Mesenchymal stem cell (in vitro differentiated cells and primary cell): ENCODE results near the gene AFAP1.

ENCODE experiments used
- DNase-seq: peaks from one replicate; pipeline ENCODE4 v3.0.0-alpha.2; 2013
- H2AFZ ChIP-seq: one replicate; pipeline ENCODE4 v1.6.1; 2013; ENCODE audit warnings: low read depth, mild to moderate bottlenecking, control low read depth, inconsistent platforms, low read length, moderate library complexity
- H2AK5ac ChIP-seq: 2 replicates; pipeline ENCODE4 v1.6.1; 2013; ENCODE audit warnings: low read length, moderate library complexity, mild to moderate bottlenecking, inconsistent platforms; ENCODE audit not compliant: severe bottlenecking
- H2BK120ac ChIP-seq: one replicate; pipeline ENCODE4 v1.6.1; 2013; ENCODE audit warnings: low read depth, mild to moderate bottlenecking, inconsistent platforms, low read length, moderate library complexity
- H2BK12ac ChIP-seq, 2 experiments: one replicate each; pipeline ENCODE4 v1.6.1; 2013; ENCODE audit warnings: inconsistent platforms in 2 of 2, low read length in 2 of 2, mild to moderate bottlenecking in 2 of 2, moderate library complexity in 2 of 2, control low read depth in 1 of 2
- H2BK15ac ChIP-seq: one replicate; pipeline ENCODE4 v1.6.1; 2013; ENCODE audit warnings: mild to moderate bottlenecking, low read depth, inconsistent platforms; ENCODE audit not compliant: poor library complexity, severe bottlenecking
- H2BK5ac ChIP-seq: 2 replicates; pipeline ENCODE4 v1.6.1; 2013; ENCODE audit warnings: low read depth, mild to moderate bottlenecking, low read length, control low read depth, inconsistent platforms; ENCODE audit not compliant: poor library complexity, severe bottlenecking
- H3K14ac ChIP-seq, 2 experiments: one replicate each; pipeline ENCODE4 v1.6.1; 2013; ENCODE audit warnings: inconsistent platforms in 2 of 2, low read length in 2 of 2, control low read depth in 1 of 2, mild to moderate bottlenecking in 1 of 2, moderate library complexity in 1 of 2
- H3K18ac ChIP-seq, 2 experiments: one replicate each; pipeline ENCODE4 v1.6.1; 2013; ENCODE audit warnings: inconsistent platforms in 2 of 2, low read length in 2 of 2, control low read depth in 1 of 2, low read depth in 1 of 2, mild to moderate bottlenecking in 1 of 2
- H3K23ac ChIP-seq, 2 experiments: one replicate each; pipeline ENCODE4 v1.6.1; 2013; ENCODE audit warnings: inconsistent platforms in 2 of 2, low read length in 2 of 2, mild to moderate bottlenecking in 2 of 2, moderate library complexity in 2 of 2, control low read depth in 1 of 2
- H3K27ac ChIP-seq: 2 replicates; pipeline ENCODE4 v1.5.1; 2013; ENCODE audit warnings: mild to moderate bottlenecking, moderate library complexity, low read length, control low read depth, inconsistent platforms; ENCODE audit not compliant: poor library complexity, severe bottlenecking
- H3K27me3 ChIP-seq, 2 experiments: 2 replicates each; pipeline versions ENCODE4 v1.6.1 to v1.7.0; 2013; ENCODE audit warnings: low read length in 2 of 2, mild to moderate bottlenecking in 2 of 2, moderate library complexity in 2 of 2, control low read depth in 1 of 2, inconsistent platforms in 1 of 2; ENCODE audit not compliant: control insufficient read depth in 1 of 2, insufficient read depth in 1 of 2
- H3K36me3 ChIP-seq, 2 experiments: 2 replicates each; pipeline versions ENCODE4 v1.6.1 to v1.7.0; 2013; ENCODE audit warnings: low read length in 2 of 2, control low read depth in 1 of 2, inconsistent platforms in 1 of 2, low read depth in 1 of 2, mild to moderate bottlenecking in 1 of 2; ENCODE audit not compliant: insufficient read depth in 2 of 2, control insufficient read depth in 1 of 2
- H3K4ac ChIP-seq, 2 experiments: one replicate each; pipeline ENCODE4 v1.6.1; 2013; ENCODE audit warnings: inconsistent platforms in 2 of 2, low read length in 2 of 2, mild to moderate bottlenecking in 2 of 2, moderate library complexity in 2 of 2, control low read depth in 1 of 2, low read depth in 1 of 2
- H3K4me1 ChIP-seq: 2 replicates; pipeline ENCODE4 v1.6.1; 2013; ENCODE audit warnings: low read depth, low read length, control low read depth; ENCODE audit not compliant: control insufficient read depth, insufficient read depth
- H3K4me2 ChIP-seq: 2 replicates; pipeline ENCODE4 v1.6.1; 2013; ENCODE audit warnings: low read length, mild to moderate bottlenecking, inconsistent platforms; ENCODE audit not compliant: poor library complexity, severe bottlenecking
- H3K4me3 ChIP-seq, 2 experiments: 2 replicates each; pipeline versions ENCODE4 v1.5.1 to v1.7.0; 2013; ENCODE audit warnings: low read length in 2 of 2, mild to moderate bottlenecking in 2 of 2, control low read depth in 1 of 2, low read depth in 1 of 2; ENCODE audit not compliant: insufficient read depth in 1 of 2
- H3K79me1 ChIP-seq: replicated peaks from 2 replicates; pipeline ENCODE4 v1.6.1; 2013; ENCODE audit warnings: mild to moderate bottlenecking, control low read depth, low read length, inconsistent platforms; ENCODE audit not compliant: poor library complexity, severe bottlenecking
- H3K9ac ChIP-seq: 2 replicates; pipeline ENCODE4 v1.7.0; 2013; ENCODE audit warnings: mild to moderate bottlenecking, low read length, moderate library complexity
- H3K9me3 ChIP-seq: 2 replicates; pipeline ENCODE4 v1.7.0; 2013; ENCODE audit warnings: mild to moderate bottlenecking, low read length; ENCODE audit not compliant: control insufficient read depth
- H4K8ac ChIP-seq: one replicate; pipeline ENCODE4 v1.6.1; 2013; ENCODE audit warnings: inconsistent platforms, mild to moderate bottlenecking, low read length, moderate library complexity
- H4K91ac ChIP-seq: one replicate; pipeline ENCODE4 v1.6.1; 2013; ENCODE audit warnings: mild to moderate bottlenecking, low read length, inconsistent platforms
- WGBS: methylation state at CpG from one replicate; pipeline ENCODE4 v1.1.7; 2013; ENCODE audit warnings: mixed read lengths; 5-methylcytosine and 5-hydroxymethylcytosine counted together

Gene AFAP1

DNA sequence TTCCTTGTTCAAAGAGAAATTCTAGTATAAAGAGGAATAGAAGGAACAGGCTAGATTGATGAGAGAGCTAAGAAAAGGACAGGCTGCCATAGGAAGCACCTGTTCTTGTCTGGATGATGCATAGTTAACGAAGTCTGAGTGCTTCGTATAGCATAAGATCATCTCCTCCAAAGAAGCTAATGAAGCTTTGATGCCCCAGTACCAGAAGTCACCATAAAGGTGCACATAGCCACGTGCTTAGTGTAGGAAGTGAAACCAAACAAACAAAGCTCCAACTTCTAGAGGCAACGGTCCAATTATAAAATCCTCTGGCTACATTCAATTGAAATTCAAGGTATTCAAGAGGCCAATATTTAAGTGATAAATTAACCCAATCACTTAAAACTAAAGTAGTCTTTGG lies 31.0 kb downstream of the AFAP1 start:
- Histone ChIP-seq H3K9me3 (no peaks in the 10 kb centered on the region), H3K4me3 (no peak overlapping the region), H3K4me2 (no peak overlapping the region), H2BK12ac (no peak overlapping the region), H3K36me3 (no peaks in the 10 kb centered on the region), H2AK5ac (peak overlapping the region; percentile 13), H3K9ac (peak overlapping the region; percentile 90), H3K27ac (no peak overlapping the region), H4K8ac (no peak overlapping the region), H4K91ac (no peak overlapping the region), H3K4me1 (peaks cover 35% of the 10 kb centered on the region), H2AFZ (no peak overlapping the region), H2BK15ac (no peak overlapping the region), H3K18ac (no peak overlapping the region), H3K23ac (no peak overlapping the region), H3K14ac (no peak overlapping the region), H3K79me1 (peaks cover 5% of the 10 kb centered on the region), H2BK5ac (no peak overlapping the region), H2BK120ac (no peak overlapping the region), H3K27me3 (no peaks in the 10 kb centered on the region), H3K4ac (no peak overlapping the region)
- WGBS = 94% methylated on average over 3 of the region's 4 CpGs
- DNase-seq = no peak

DNA sequence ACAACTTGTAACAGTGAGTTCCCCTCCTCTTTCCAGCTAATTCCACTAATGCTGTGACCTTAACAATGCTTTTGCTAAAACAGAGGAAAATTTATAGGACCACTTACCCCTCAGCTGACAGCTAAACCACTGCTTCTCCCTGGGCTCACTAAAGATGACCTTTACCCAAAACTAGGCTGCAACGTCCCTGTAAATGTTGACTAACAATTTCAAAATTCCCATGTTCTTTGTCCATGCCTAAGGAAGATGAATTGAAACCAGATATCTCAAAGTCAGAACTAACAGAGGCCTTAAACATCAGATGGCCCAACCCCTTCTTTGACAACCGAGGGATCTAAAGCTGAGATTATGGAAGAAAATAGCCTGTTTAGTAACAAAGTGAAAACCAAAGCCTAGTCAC lies 32.5 kb downstream of the AFAP1 start:
- no peaks in the 10 kb centered on the region for H3K9me3 ChIP-seq
- H2BK12ac ChIP-seq = no peak overlapping the region
- H2BK15ac ChIP-seq = no peak overlapping the region
- no peak overlapping the region for H2AFZ ChIP-seq
- no peak overlapping the region for H3K4me2 ChIP-seq
- DNase-seq = no peak
- no peaks in the 10 kb centered on the region for H3K27me3 ChIP-seq
- no peak overlapping the region for H3K4ac ChIP-seq
- no peak overlapping the region for H3K18ac ChIP-seq
- no peak overlapping the region for H3K4me3 ChIP-seq
- WGBS = 61% methylated on average over 2 of the region's 2 CpGs
- H3K36me3 ChIP-seq = no peaks in the 10 kb centered on the region
- H2BK5ac ChIP-seq = no peak overlapping the region
- H4K91ac ChIP-seq = no peak overlapping the region
- H2AK5ac ChIP-seq = no peak overlapping the region
- H3K4me1 ChIP-seq = peaks cover 34% of the 10 kb centered on the region
- no peak overlapping the region for H3K27ac ChIP-seq
- H4K8ac ChIP-seq = no peak overlapping the region
- H3K9ac ChIP-seq = peak overlapping the region; percentile 76
- H3K79me1 ChIP-seq = peaks cover 4% of the 10 kb centered on the region
- H3K23ac ChIP-seq = no peak overlapping the region
- H2BK120ac ChIP-seq = no peak overlapping the region
- H3K14ac ChIP-seq = no peak overlapping the region

DNA sequence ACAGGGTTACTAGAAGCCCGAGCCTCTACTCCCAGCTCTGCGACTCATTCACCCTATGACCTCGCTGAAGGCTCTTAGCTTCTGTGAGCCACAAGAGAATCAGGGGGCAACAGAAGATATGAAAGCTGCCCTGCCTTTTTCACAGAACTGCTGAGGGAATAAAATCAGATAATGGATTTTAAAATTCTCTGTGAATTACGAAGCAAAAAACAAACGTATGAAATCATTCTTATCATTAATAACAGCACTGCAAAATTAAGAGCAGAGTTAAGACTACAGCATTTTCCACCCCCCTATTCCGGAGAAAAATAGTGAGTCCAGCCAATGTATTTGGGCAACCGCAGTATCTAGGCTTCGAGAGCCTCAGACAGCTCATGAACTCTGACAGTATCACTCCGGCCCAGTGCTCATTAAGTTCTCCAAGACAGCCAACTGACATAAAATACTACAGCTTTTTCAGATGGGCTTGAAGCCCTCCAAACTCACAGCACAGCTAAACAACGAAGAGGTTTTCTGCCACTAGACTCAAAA lies 33.4 kb downstream of the AFAP1 start:
- Histone ChIP-seq H3K18ac (no peak overlapping the region), H3K27ac (no peak overlapping the region), H4K8ac (no peak overlapping the region), H3K9me3 (no peaks in the 10 kb centered on the region), H2BK15ac (no peak overlapping the region), H3K27me3 (no peaks in the 10 kb centered on the region), H4K91ac (no peak overlapping the region), H2BK120ac (no peak overlapping the region), H2BK5ac (no peak overlapping the region), H3K4me1 (peaks cover 36% of the 10 kb centered on the region), H3K4me3 (peak overlapping the region in 1 of 2 experiments; percentile 71), H3K36me3 (no peaks in the 10 kb centered on the region), H2BK12ac (no peak overlapping the region), H2AK5ac (peak overlapping the region; percentile 2), H2AFZ (no peak overlapping the region), H3K4ac (peak overlapping the region in 1 of 2 experiments; percentile 40), H3K9ac (peak overlapping the region; percentile 76), H3K4me2 (no peak overlapping the region), H3K14ac (no peak overlapping the region), H3K79me1 (peaks cover 4% of the 10 kb centered on the region), H3K23ac (no peak overlapping the region)
- peak; percentile 40 for DNase-seq
- WGBS = 64% methylated on average over 9 of the region's 10 CpGs

DNA sequence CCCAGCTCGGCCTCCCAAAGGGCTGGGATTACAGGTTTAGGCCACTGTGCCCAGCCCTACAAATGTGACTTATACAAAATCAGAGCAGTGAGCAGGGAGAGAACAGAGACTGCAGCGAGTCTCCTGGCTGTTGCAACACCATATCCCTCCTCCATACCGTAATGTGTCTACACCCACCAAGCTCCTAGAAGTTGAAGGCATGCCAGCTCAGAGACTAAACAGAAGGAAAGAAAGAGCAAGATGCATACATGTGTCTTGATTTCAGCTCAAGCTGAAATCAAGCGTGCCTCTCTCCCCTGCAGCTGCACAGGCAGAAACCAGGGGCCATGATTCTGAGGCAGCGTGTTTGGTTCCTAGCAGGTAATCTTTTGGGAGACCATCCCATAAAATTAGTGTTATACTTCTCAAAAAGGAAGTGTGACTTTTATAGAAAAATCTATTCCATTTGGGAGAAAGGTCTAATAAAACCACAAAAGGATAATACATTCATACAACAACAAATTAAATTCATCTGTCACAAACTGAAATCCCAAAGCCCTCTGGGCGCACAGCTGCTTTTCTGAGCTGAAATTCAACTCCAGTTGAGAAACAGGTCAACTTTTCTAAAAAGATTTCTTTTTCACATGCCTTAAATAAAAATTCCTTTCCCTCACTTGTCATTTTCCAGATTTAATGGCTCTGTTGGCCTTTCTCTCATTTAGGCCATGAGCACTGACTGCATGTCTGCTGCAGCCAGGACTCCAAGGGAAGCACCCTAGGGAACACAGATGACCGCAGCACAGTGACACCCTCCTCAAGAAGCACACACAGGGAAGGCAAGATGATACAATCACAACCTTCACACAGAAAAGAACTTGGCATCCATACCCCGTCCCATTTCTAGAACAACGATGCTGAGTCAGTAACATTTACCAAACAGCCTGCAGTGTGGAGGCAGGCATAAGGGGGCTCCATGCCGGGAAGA lies 34.4 kb downstream of the AFAP1 start:
- H2BK5ac ChIP-seq = no peak overlapping the region
- H3K23ac ChIP-seq = peak overlapping the region in 1 of 2 experiments; percentile 36
- H3K18ac ChIP-seq = peak overlapping the region in 1 of 2 experiments; percentile 70
- H2AFZ ChIP-seq = no peak overlapping the region
- no peak overlapping the region for H2BK15ac ChIP-seq
- no peaks in the 10 kb centered on the region for H3K27me3 ChIP-seq
- peaks cover 0 to 5% of the 10 kb centered on the region in 2 experiments for H3K36me3 ChIP-seq
- H3K4me2 ChIP-seq = no peak overlapping the region
- peak overlapping the region in 1 of 2 experiments; percentile 71 for H3K4me3 ChIP-seq
- H2BK120ac ChIP-seq = no peak overlapping the region
- H2AK5ac ChIP-seq = no peak overlapping the region
- peak overlapping the region; percentile 7 to 48 for H2BK12ac ChIP-seq
- WGBS = 71% methylated on average over 9 of the region's 10 CpGs
- no peak overlapping the region for H4K91ac ChIP-seq
- H3K4ac ChIP-seq = peak overlapping the region in 1 of 2 experiments; percentile 40
- peaks cover 4% of the 10 kb centered on the region for H3K79me1 ChIP-seq
- H3K27ac ChIP-seq = peak overlapping the region; percentile 59
- H4K8ac ChIP-seq = peak overlapping the region; percentile 21
- peak overlapping the region; percentile 76 for H3K9ac ChIP-seq
- H3K9me3 ChIP-seq = no peaks in the 10 kb centered on the region
- DNase-seq = peak; percentile 91
- H3K14ac ChIP-seq = peak overlapping the region in 1 of 2 experiments; percentile 5
- H3K4me1 ChIP-seq = peaks cover 29% of the 10 kb centered on the region
